Activated gamma-delta T cell (primary cell): ENCODE data around the gene TAF6.

Experiments
- DNase-seq: peaks from one replicate; lab custom pipeline; 2025; lab: John Stamatoyannopoulos, UW

TAF6 gene

DNA sequence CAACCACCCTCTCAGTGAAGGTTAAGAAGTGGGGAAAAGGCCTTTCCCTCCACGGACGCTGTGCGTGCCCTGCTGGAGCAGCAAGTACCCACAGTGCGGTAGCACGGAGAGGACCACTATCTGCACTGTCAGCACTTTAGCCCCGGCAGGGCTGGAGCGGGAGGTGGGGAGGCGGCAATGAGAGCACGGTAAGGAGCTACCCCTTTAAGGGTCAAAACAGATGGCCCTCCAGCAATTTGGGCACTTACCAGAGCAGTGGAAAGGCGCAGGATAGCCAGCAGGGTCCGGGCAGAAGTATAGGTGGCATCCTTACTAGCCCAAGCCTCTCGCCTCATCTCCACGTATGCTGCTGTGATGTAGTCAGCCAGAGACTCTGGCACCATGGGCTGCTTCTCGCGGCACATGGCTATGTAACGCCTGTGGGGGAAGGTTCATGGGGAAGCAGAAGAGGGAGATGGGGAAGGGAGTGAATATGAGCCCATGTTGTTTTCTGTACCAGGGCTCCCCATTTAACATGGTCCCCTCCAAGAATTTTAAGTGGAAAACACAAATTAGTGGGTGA is 25.2 kb downstream of the TAF6 start:
- DNase-seq, result no peak

- DNase-seq, result no peak
Observed at GRCh38 chr7:100093498-100093897, 25.7 kb downstream of the TAF6 start.

GRCh38 chr7:100093054-100093453 is 26.1 kb downstream of the TAF6 start:
- no peak for DNase-seq

DNA sequence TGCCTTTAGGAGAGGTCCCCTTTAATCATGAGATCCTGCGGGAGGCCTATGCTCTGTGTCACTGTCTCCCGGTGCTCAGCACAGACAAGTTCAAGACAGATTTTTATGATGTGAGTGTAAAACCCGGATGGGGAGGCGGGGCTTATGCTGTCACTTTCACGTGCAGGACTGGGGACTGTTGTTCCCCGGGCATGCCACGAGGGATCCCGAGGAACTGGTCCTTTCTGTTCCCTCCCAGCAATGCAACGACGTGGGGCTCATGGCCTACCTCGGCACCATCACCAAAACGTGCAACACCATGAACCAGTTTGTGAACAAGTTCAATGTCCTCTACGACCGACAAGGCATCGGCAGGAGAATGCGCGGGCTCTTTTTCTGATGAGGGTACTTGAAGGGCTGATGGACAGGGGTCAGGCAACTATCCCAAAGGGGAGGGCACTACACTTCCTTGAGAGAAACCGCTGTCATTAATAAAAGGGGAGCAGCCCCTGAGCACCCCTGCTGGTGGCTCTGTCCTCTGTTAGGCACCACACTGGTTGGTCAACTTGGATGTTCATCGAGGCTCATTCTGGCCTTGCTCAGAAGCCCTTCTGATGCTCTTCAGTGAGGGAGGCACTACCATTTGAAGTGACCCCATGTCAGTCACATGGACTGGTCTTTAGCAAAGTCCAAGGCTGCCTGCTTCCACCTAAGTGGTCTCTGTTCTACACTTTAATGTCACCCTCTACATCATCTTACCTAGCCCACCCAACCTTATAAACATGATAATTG is 27.6 kb downstream of the TAF6 start:
- no peak for DNase-seq

DNA sequence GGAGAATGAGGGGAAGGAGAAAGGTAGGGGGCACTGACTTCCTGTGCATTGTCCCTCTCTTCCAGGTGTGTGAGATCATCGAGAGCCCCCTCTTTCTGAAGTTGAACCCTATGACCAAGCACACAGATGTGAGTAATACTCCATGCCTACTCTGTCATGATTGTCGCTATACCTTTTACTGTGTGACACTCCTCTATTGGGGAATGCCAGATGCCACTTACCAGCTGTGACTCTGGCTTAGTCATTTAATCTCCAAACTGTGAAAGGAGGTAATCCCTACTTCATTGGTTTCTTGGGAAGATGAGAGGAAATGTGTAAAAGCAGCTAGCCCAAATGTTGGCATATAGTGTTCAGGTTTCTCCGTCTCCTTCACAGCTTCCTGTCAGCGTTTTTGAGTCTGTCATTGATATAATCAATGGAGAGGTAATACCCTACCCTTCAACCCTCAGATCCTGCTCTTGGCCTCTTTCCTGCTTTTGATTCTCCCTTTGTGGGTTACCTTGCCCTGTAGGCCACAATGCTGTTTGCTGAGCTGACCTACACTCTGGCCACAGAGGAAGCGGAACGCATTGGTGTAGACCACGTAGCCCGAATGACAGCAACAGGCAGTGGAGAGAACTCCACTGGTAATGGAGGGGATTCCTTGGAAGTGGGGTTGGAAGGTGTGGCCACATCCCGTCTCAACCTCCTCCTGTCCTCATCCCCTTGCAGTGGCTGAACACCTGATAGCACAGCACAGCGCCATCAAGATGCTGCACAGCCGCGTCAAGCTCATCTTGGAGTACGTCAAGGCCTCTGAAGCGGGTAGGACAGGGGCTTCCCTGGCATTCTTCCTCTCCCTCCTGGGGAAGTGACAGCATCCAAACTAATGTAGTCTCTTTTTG is 28.4 kb downstream of the TAF6 start:
- no peak for DNase-seq

GRCh38 chr7:100089458-100090196 is 29.5 kb downstream of the TAF6 start:
- no peak for DNase-seq

- DNase-seq, result peak; percentile 82
Observed at GRCh38 chr7:100088621-100089457, 30.3 kb downstream of the TAF6 start, which contains the start of gene COPS6. TSS of gene COPS6 (plus strand) at chr7:100088969. CDS start at chr7:100088991, 22 bp downstream.

GRCh38 chr7:100088095-100088620 is 31.0 kb downstream of the TAF6 start:
- DNase-seq, result no peak

GRCh38 chr7:100087055-100087750 is 32.0 kb downstream of the TAF6 start:
- no peak for DNase-seq

GRCh38 chr7:100085515-100085914 is 33.6 kb downstream of the TAF6 start:
- DNase-seq, result no peak

- no peak for DNase-seq
Observed at GRCh38 chr7:100082978-100083377, 36.2 kb downstream of the TAF6 start.

DNA sequence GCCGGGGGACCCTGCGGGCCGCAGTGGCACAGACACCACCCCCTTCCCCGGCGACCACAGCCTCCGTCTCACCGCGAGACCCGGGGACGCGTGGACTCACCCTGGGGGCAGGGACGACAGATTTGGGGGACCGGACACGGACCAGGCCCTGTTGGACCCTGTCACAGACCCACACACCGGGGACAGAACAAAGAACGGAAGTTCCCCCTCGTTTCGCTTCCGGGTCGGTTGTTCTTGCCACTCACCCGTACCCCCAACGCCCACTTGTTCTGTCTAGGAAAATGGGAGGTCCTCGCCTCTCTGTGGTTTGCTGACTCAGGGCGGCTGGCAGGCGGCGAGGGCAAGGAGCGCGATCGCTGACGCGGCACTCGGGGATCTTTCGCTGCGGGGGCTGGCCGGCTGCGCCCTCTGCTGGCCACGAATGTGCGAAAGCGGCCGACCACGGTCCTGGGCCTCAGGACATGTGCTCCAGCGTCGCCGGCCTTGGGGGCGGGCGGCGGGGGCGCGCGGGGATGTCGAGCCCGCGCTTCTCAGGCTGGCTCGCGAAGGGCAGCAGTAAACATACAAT is 37.5 kb downstream of the TAF6 start, which contains the start of gene ZNF3:
Gene ZNF3, minus strand, starts transcription at position 189 of the 568 bp plus-strand sequence. CDS start 4,366 bp downstream, outside the sequence.
- peak; percentile 93 for DNase-seq

DNA sequence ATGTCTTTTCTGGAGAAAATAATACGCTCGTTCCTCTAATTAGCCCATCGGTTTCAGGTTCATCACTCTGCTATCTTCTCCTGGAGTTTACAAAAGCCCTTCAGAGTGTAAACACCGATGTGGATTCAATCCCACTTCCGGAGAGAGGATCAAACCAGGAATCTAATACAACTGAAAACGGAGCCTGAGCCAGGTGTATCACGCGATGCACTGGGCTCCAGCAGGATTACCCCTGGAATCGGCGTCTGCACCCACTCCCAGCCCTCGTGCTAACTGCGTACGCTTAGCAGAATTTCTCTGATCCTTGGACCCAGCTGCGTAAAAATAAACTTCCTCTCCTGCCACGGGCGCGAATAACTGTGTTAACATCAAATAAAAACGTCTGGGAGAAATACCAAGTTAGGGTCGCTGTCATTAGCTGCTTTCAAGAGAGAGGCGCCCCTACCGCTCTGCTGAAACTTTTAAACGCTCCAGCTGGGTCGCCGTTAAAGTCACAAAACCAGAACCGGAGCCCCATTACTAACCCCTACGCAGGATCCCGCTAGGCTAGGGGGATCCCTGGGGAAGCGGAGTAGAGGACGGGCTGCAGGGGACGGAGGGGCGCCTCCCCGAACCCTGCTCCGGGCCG is 38.1 kb downstream of the TAF6 start:
- DNase-seq, result no peak

DNA sequence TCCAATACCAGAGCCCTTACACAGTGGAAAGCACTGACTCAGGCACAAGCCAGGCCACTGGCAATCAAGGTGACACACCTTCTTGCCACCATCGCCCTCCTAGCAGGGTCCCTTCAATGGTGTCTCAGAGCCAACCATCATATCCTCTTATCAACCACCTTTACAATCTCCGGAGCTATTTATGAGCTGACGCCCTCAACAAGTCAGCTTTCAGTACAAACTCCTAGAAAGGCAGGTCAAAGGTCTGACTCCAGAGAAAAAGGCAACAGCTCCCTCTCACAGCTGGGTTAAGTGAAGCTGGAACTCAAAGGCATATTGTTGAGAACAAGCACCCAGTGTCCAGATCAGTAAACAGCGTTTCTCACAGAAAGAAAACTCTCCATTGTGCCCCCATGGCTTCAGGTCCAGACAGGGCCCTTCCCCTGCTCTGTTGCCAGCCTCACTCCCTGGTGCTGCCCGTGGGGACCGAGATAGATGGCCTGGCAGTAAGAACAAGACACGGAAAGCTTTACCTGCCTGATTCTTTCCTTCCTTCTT is 40.1 kb downstream of the TAF6 start:
- no peak for DNase-seq

DNA sequence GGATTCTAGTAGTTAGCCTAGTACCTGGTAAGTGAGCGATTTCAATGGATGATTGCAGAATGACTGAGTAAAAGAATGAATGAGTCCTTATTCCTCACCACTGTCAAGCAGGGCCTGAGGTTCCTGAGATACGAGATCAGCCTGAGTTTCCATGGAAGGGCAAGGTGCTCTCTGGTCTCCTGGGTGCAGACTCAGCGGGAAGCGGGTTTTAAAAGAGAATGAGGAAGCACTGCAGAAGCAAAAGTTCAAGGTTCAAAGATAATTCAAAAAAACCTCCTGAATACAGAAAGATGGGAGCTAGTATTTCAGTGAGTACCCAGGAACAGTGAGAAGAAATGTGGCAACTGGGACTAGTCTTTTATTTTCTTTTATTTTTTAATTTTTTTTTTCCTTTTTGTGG is 42.0 kb downstream of the TAF6 start:
- no peak for DNase-seq

DNA sequence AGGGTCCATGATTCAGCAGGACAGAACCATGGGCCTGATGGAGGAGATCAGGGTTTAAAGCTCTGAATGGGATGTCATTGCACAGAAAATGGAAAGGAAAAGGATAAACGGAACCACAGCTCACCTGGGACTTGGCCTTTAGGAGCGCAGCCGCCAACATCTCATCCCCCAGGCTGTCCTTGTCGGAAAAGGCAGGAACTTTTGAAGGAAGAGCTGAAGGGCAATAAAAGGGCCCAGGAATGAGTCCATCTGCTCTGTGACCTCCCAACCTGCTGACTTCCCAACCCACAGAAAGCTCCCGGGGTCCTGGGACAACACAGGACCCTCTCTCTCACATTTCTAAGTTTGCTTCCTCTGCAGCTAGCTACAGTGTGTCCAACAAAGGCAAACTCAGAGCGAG is 43.7 kb downstream of the TAF6 start:
- no peak for DNase-seq

DNA sequence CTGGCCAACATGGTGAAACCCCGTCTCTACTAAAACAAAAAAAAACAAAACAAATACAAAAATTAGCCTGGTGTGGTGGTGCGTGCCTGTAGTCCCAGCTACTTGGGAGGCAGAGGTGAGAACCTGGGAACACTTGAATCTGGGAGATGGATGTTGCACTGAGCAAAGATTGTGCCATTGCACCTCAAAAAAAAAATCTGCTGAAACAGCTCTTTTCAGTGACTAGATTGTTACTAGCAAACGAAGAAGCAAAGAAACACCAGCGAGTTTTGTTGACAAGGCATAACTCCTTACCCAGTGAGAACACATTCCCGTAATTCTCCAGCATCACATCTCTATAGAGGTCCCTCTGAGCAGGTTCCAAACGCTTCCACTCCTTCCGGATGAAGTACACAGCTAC is 44.3 kb downstream of the TAF6 start:
- no peak for DNase-seq

DNA sequence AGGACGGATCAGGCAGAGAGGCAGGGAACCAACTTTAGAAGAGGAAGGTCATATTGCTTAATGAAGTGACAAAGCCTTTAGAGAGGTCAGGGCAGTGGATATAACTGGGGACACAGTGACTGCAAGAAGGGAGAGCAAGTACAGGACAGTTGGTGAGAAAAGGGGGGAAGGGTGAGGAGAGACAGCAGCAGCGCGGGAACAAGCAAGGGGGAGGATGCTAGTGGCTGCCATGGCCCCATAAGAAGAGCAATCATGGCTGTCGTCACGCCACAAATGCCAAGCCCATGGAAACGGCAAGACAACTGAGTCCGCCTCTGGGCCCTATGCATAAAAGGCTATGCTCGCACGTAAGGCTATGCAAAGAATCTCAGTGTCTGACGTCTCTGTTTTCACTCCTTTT is 46.7 kb downstream of the TAF6 start:
- no peak for DNase-seq
